AG04450 (cell line): ENCODE results near the gene TRDN. TPM values are rescaled to one million over a fixed set of nuclear protein-coding genes. Genes with fewer than 3 reads are reported as not detected.

Source experiments
- CTCF ChIA-PET: fragments of 300-600, 350-600 bp; formaldehyde crosslinking; extraction: SDS; loops from one replicate; lab custom pipeline; 2022; ENCODE audit warnings: antibody characterized with exemption, inconsistent platforms; lab: Charles Lee
- POLR2A ChIA-PET: fragments of 350-600 bp; formaldehyde crosslinking; extraction: SDS; loops from one replicate; lab custom pipeline; 2021; ENCODE audit warnings: antibody characterized with exemption, inconsistent platforms; lab: Yijun Ruan, JAX
- DNase-seq: peaks from one replicate; pipeline ENCODE4 v3.0.0-alpha.2; 2011; ENCODE audit warnings: low read depth, low spot score
- H3K27ac ChIP-seq: one replicate; pipeline ENCODE4 v1.5.1; 2012; ENCODE audit warnings: low read depth, low read length, control low read depth
- H3K27me3 ChIP-seq: one replicate; pipeline ENCODE4 v1.6.0; 2012; ENCODE audit warnings: low read length; ENCODE audit not compliant: control insufficient read depth, insufficient read depth
- H3K4me3 ChIP-seq: 2 replicates; pipeline ENCODE4 v1.5.1; 2011; ENCODE audit warnings: mild to moderate bottlenecking, low read depth, low read length, control low read depth
- H3K9me3 ChIP-seq: 2 replicates; pipeline ENCODE4 v1.5.1; 2012; ENCODE audit warnings: low read length; ENCODE audit not compliant: control insufficient read depth, insufficient read depth
- CTCF ChIP-seq: IDR thresholded peaks from 2 replicates; pipeline ENCODE4 v1.5.1; 2011; ENCODE audit warnings: low read depth, low read length, control low read depth, inconsistent platforms
- polyA plus RNA-seq: library from polyadenylated mRNA; depleted of rRNA; stranded (reverse); fragments of >200 nt; gene quantifications from 2 replicates; pipeline ENCODE4 v1.2.3, GENCODE V29; 2011

The TRDN gene
- polyA plus RNA-seq, 1 experiment: not detected

- TF ChIP-seq CTCF: no peak
- CTCF ChIA-PET: no interaction called here
- Histone ChIP-seq H3K27ac (no peak overlapping the region), H3K9me3 (0 out of 2 replicates have a peak, but pooled peaks cover 3% of the 10 kb centered on the region), H3K4me3 (no peak overlapping the region), H3K27me3 (no peaks in the 10 kb centered on the region)
- no peak for DNase-seq
- POLR2A ChIA-PET: no interaction called here
Measured at GRCh38 chr6:123343836-123344235, 292.9 kb downstream of the TRDN start.

DNA sequence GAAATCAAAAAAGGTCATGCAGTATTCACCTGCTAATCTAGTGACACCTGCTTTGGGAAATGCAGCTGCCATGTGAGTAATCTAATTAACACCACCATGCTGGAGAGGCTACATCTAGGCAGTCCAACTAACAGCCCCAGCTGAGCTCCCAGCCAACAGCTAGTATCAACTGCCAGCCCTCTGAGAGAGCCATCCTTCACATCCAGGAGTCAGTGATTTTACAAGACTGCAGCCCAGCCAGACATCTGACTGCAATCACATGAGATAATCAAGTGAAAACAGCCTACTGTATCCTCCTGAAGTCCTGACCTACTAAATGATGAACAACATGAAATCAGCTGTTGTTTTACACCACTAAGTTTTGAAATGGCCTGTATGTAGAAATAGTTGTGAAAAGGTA is 298.4 kb downstream of the TRDN start:
- Histone ChIP-seq H3K4me3 (no peak overlapping the region), H3K27me3 (no peaks in the 10 kb centered on the region), H3K27ac (no peak overlapping the region), H3K9me3 (0 out of 2 replicates have a peak, but pooled peaks cover 3% of the 10 kb centered on the region)
- POLR2A ChIA-PET: no interaction called here
- no peak for DNase-seq
- TF ChIP-seq CTCF: no peak
- CTCF ChIA-PET: no interaction called here

- no peaks in the 10 kb centered on the region for H3K9me3 ChIP-seq
- no peak for TF ChIP-seq CTCF
- no peak for DNase-seq
- no peak overlapping the region for H3K4me3 ChIP-seq
- ChIA-PET CTCF (no interaction called here), POLR2A (no interaction called here)
- no peak overlapping the region for H3K27ac ChIP-seq
- H3K27me3 ChIP-seq: no peaks in the 10 kb centered on the region
Measured at GRCh38 chr6:123333000-123333756, 303.6 kb downstream of the TRDN start.

- no peak overlapping the region for H3K4me3 ChIP-seq
- no peaks in the 10 kb centered on the region for H3K27me3 ChIP-seq
- POLR2A ChIA-PET: no interaction called here
- no peaks in the 10 kb centered on the region for H3K9me3 ChIP-seq
- CTCF ChIA-PET: no interaction called here
- no peak for TF ChIP-seq CTCF
- no peak for DNase-seq
- H3K27ac ChIP-seq: no peak overlapping the region
Measured at GRCh38 chr6:123332070-123332469, 304.7 kb downstream of the TRDN start.

- Histone ChIP-seq H3K27ac (no peak overlapping the region), H3K27me3 (no peaks in the 10 kb centered on the region), H3K4me3 (no peak overlapping the region), H3K9me3 (no peaks in the 10 kb centered on the region)
- CTCF ChIA-PET: no interaction called here
- TF ChIP-seq CTCF: no peak
- POLR2A ChIA-PET: no interaction called here
- DNase-seq: no peak
Measured at GRCh38 chr6:123329337-123329736, 307.4 kb downstream of the TRDN start.
